ENCODE data around the gene BICC1. TPM values are rescaled to one million over a fixed set of nuclear protein-coding genes. Genes with fewer than 3 reads are reported as not detected.

BICC1 gene
- total and polyA plus RNA-seq, 10 donors: 0.86 to 5.4 (median 3.5) TPM

DNA sequence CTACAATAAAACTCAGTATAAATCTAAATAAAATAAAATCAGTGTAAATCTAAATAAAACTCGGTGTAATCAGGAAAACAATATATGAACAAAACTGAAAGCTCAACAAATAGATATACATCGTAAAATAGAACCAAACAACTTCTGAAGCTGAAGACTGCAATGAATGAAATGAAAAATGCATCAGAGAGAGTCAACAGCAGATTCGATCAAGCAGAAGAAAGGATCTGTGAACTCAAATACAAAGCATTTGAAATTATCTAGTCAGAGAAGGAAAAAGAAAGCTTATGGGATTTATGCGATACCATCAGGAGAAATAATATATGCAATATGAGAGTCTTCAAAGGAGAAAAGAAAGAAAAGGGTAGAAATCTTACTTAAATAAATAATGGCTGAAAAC is 255.0 kb downstream of the BICC1 start:
- no peaks in the 10 kb centered on the region for H3K36me3 ChIP-seq
- no peaks in the 10 kb centered on the region for H3K4me1 ChIP-seq
- no peaks in the 10 kb centered on the region for H3K27me3 ChIP-seq (replicated peaks in 1 of 7)
- TF ChIP-seq POLR2AphosphoS5 (IDR thresholded peaks at IDR 0.05) (no peak), CTCF (IDR thresholded peaks at IDR 0.05 in 8 of 11, conservative IDR thresholded peaks at IDR 0.05 in 3 of 11) (no peak), POLR2A (IDR thresholded peaks at IDR 0.05) (no peak)
- 91 to 96% (median 92%) methylated on average over 4 of the region's 4 CpGs for WGBS, 5 donors
- intact Hi-C loops (cut with DNase I; ENCODE audit: low total_unique reads): no loop called here
- DNase-seq: no peak
- no peak overlapping the region for H3K4me3 ChIP-seq
- peaks cover 0 to 18% (median 15%) of the 10 kb centered on the region in 8 donors for H3K9me3 ChIP-seq
- no peak overlapping the region for H3K27ac ChIP-seq

DNA sequence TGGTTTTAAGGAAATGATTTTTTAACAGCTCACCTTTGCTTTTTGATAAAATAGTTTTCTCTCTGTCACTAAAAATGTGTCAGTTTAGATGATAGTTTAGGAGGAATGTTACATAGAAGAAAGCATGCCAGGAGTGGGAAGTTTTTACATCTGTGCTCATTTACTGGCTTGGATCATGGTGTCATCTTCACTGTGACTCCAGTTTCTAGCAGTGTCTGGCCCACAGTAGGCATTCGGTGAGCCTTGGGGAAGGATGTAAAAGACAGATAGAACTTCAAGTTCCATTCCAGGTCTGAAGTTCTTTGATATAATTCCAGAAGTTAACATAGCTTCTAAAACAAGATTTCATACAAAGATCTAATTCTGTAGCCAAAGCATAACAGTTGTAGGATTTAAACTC is 259.2 kb downstream of the BICC1 start:
- TF ChIP-seq POLR2AphosphoS5 (IDR thresholded peaks at IDR 0.05): no peak
- TF ChIP-seq POLR2A (IDR thresholded peaks at IDR 0.05): no peak
- TF ChIP-seq CTCF (IDR thresholded peaks at IDR 0.05 in 8 of 11, conservative IDR thresholded peaks at IDR 0.05 in 3 of 11): no peak
- Histone ChIP-seq H3K27me3 (replicated peaks in 1 of 7) (no peaks in the 10 kb centered on the region), H3K4me1 (no peaks in the 10 kb centered on the region), H3K27ac (no peak overlapping the region), H3K4me3 (no peak overlapping the region), H3K9me3 (peaks cover 0 to 16% (median 13%) of the 10 kb centered on the region in 8 donors), H3K36me3 (no peaks in the 10 kb centered on the region)
- DNase-seq: no peak
- intact Hi-C loops (cut with DNase I; ENCODE audit: low total_unique reads): no loop called here
- 80 to 85% (median 82%) methylated on average over 1 of the region's 1 CpG for WGBS, 5 donors

DNA sequence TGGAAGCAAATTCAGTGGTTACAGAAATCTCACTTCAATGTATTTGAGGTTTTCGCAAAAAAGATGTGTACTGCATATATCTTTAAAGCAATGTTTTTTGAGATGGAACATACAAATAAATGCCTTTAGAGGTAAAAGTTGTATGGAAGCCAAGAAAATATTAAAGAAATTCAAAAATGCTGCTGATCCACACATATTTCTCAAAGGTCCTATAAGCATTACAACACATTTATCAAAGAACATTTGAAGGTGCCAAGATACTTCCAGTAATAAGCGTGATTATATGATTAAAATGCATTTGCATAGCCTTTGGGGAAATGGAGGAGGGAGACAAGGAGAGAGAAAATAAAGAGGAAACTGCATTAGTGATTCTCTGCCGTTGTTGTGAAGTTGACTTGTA is 260.1 kb downstream of the BICC1 start:
- Histone ChIP-seq H3K27ac (no peak overlapping the region), H3K4me3 (no peak overlapping the region), H3K36me3 (no peaks in the 10 kb centered on the region), H3K4me1 (no peaks in the 10 kb centered on the region), H3K9me3 (peaks cover 0 to 7% (median 5%) of the 10 kb centered on the region in 8 donors), H3K27me3 (replicated peaks in 1 of 7) (no peaks in the 10 kb centered on the region)
- WGBS, 5 donors: 82 to 92% (median 89%) methylated on average over 3 of the region's 3 CpGs
- intact Hi-C loops (cut with DNase I; ENCODE audit: low total_unique reads): no loop called here
- no peak for DNase-seq
- TF ChIP-seq POLR2A (IDR thresholded peaks at IDR 0.05): no peak
- no peak for TF ChIP-seq CTCF (IDR thresholded peaks at IDR 0.05 in 8 of 11, conservative IDR thresholded peaks at IDR 0.05 in 3 of 11)
- TF ChIP-seq POLR2AphosphoS5 (IDR thresholded peaks at IDR 0.05): no peak

GRCh38 chr10:58773341-58773740 is 260.7 kb downstream of the BICC1 start:
- H3K4me3 ChIP-seq: no peak overlapping the region
- DNase-seq: no peak
- WGBS, 5 donors: 74 to 91% (median 83%) methylated on average over 4 of the region's 4 CpGs
- TF ChIP-seq POLR2AphosphoS5 (IDR thresholded peaks at IDR 0.05) (no peak), POLR2A (IDR thresholded peaks at IDR 0.05) (no peak), CTCF (IDR thresholded peaks at IDR 0.05 in 8 of 11, conservative IDR thresholded peaks at IDR 0.05 in 3 of 11) (no peak)
- intact Hi-C loops (cut with DNase I; ENCODE audit: low total_unique reads): no loop called here
- H3K27ac ChIP-seq: no peak overlapping the region
- peaks cover 0 to under 1% (median 0%) of the 10 kb centered on the region in 8 donors for H3K9me3 ChIP-seq
- no peaks in the 10 kb centered on the region for H3K4me1 ChIP-seq
- no peaks in the 10 kb centered on the region for H3K36me3 ChIP-seq
- no peaks in the 10 kb centered on the region for H3K27me3 ChIP-seq (replicated peaks in 1 of 7)

Measured in spleen (tissue), 11 donors.